ENCODE measurements around the gene UBE2R2. TPM values are rescaled to one million over a fixed set of nuclear protein-coding genes. Genes with fewer than 3 reads are reported as not detected.

UBE2R2 gene
- total RNA-seq, 1 experiment from 2014 or later, result 33.8 TPM

DNA sequence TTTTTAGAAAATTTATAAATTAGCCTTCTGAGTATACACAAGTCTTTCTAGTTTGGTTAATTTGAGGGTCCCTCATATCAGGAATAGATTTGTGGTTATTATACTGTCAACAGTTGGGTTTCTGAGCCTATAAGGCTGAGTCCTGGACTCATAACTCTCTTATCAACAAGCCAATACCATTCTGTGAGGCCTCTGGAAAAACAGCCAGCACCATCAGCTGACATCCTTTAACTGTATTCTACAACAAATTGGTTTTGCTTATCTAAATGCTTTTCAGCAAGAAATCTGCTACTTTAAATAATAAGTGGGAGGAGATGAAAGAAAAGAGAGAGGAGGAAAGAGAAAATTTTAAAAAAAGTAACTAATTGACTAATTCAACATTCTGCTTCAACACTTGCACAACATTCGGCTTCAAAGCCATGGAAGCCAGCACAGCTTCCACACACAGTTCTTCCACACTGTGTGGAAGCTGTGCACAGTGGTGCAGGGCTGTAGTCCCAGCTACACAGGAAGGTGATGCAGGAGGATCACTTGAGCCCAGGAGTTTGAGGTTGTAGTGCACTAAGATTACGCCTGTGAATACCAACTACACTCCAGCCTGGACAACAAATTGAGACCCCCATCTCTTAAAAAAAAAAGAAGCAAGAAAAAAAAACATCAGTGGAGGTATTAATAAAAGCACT is 147.3 kb downstream of the UBE2R2 start:
- DNase-seq (ENCODE audit: unreplicated experiment), result no peak
- Mint-ChIP-seq H3K27me3 (ENCODE audit: insufficient read depth, unreplicated experiment) (no peaks in the 10 kb centered on the region), H3K4me1 (ENCODE audit: insufficient read depth, unreplicated experiment) (no peaks in the 10 kb centered on the region), H3K36me3 (ENCODE audit: insufficient read depth, unreplicated experiment) (peaks cover 63% of the 10 kb centered on the region), H3K27ac (ENCODE audit: low read depth, unreplicated experiment) (no peak overlapping the region), H3K9me3 (ENCODE audit: unreplicated experiment) (no peaks in the 10 kb centered on the region), H3K4me3 (ENCODE audit: unreplicated experiment) (no peak overlapping the region)
- ChIA-PET POLR2A (no interaction called here), CTCF (interaction anchor here (1.2 kb wide), 1 partner anchor 110 kb away, joined by 4 read pairs; no protein-coding TSS in a partner anchor)
- intact Hi-C loops (cut with micrococcal nuclease), result no loop called here
- TF ChIP-seq, protein P1, sequence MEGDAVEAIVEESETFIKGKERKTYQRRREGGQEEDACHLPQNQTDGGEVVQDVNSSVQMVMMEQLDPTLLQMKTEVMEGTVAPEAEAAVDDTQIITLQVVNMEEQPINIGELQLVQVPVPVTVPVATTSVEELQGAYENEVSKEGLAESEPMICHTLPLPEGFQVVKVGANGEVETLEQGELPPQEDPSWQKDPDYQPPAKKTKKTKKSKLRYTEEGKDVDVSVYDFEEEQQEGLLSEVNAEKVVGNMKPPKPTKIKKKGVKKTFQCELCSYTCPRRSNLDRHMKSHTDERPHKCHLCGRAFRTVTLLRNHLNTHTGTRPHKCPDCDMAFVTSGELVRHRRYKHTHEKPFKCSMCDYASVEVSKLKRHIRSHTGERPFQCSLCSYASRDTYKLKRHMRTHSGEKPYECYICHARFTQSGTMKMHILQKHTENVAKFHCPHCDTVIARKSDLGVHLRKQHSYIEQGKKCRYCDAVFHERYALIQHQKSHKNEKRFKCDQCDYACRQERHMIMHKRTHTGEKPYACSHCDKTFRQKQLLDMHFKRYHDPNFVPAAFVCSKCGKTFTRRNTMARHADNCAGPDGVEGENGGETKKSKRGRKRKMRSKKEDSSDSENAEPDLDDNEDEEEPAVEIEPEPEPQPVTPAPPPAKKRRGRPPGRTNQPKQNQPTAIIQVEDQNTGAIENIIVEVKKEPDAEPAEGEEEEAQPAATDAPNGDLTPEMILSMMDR (IDR thresholded peaks at IDR 0.05; ENCODE audit: unreplicated experiment), result no peak
- BruUV-seq (replicated peaks), result no TSS peak

Other genes with a start within 250 kb of the UBE2R2 start
- 0.74 and 1.4 TPM in 2 replicates for gene PRSS3, start 21.6 kb upstream of the UBE2R2 start, total RNA-seq (2022)
- gene UBAP2, start 231.7 kb downstream of the UBE2R2 start, total RNA-seq (2022), result 33.4 and 33.5 TPM in 2 replicates

Measured in MCF 10A (cell line).